ENCODE results near the gene TNS2.

- TF ChIP-seq CTCF (IDR thresholded peaks at IDR 0.05) (peak in 2 of 3 donors; percentile 25 to 29), POLR2A (IDR thresholded peaks at IDR 0.05) (no peak), EP300 (IDR thresholded peaks at IDR 0.05) (no peak)
These were observed 22.0 kb downstream of the TNS2 start for GRCh38 chr12:53071591-53072551.

Data from ovary (tissue), 3 donors.